Left ventricle myocardium inferior (tissue), 1 donor: ENCODE results near the gene LTB4R2. TPM values are rescaled to one million over a fixed set of nuclear protein-coding genes. Genes with fewer than 3 reads are reported as not detected.

ENCODE experiments used
- DNase-seq: peaks from one replicate; pipeline ENCODE4 v3.0.0-alpha.2; 2020
- H3K27ac ChIP-seq: fragments of 200-600 bp; replicated peaks from 2 replicates; pipeline ENCODE4 v1.8.0; 2021
- H3K27me3 ChIP-seq: fragments of 200-600 bp; 2 replicates; pipeline ENCODE4 v1.8.0; 2021; ENCODE audit warnings: low read depth
- H3K36me3 ChIP-seq: fragments of 200-600 bp; 2 replicates; pipeline ENCODE4 v1.8.0; 2021
- H3K4me1 ChIP-seq: fragments of 200-600 bp; 2 replicates; pipeline ENCODE4 v1.8.0; 2021
- H3K4me3 ChIP-seq: fragments of 200-600 bp; 2 replicates; pipeline ENCODE4 v1.8.0; 2021; ENCODE audit warnings: mild to moderate bottlenecking, moderate library complexity
- H3K9me3 ChIP-seq: fragments of 200-600 bp; replicated peaks from 2 replicates; pipeline ENCODE4 v1.8.0; 2021
- intact Hi-C: fragments of 100-400 bp; cut with micrococcal nuclease; formaldehyde crosslinking; loops from one replicate; pipeline ENCODE4 v1.11.0; 2022
- total RNA-seq: library from RNA; stranded (reverse); fragmentation: NEBNext Ultra II Directional; extraction: Animal tissue kit (Norgen Biotek cat#: 25700); gene quantifications from one replicate; pipeline ENCODE4 v1.2.1, GENCODE V29; 2021
- TF ChIP-seq, protein P1 (sequence below): fragments of 200-600 bp; IDR thresholded peaks from 2 replicates; pipeline ENCODE4 v1.8.0; 2021; ENCODE audit warnings: antibody characterized with exemption, mild to moderate bottlenecking, borderline replicate concordance
- donor health status: DM: no; HTN: yes; CAD: no; lungs with severe emphysema.

LTB4R2 gene
- total RNA-seq, 1 donor from 2014 or later: 0.71 TPM

DNA sequence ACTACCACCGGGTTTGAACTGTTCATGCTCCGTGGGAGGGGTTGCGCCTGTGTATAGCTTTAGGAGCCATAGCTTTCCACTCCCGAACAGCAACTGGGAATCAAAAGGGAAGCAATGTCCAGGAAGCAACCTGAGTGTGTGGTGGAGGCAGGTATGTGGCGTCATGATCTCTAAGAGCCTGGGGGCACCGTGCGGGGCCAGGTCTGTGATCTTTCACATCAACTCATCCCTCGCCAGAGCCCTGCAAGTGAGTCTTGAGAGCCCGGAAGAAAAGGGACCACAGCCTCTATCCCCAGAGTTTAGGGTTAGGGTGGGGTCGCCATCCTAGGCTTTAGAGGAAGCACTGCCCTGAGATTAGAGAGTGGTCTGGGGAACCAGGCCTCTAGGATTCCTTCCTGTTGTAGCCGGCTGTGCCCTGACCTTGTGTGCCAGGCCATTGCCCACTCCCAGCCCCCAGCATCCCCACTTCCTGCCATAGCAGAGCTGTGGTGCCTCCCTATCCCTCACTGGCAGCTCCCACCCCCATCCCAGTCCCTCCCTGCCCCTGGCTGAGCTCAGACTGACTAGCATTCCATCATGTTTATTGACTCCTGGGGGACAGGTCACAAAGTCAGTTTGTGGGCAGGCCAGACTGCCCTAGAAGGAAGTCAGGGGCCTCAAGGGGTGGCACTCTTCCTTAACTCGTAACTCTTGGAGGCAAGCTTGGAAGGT lies 25.7 kb downstream of the LTB4R2 start:
- no peak for DNase-seq
- intact Hi-C loops: no loop called here
- peaks cover 65% of the 10 kb centered on the region for H3K4me1 ChIP-seq

DNA sequence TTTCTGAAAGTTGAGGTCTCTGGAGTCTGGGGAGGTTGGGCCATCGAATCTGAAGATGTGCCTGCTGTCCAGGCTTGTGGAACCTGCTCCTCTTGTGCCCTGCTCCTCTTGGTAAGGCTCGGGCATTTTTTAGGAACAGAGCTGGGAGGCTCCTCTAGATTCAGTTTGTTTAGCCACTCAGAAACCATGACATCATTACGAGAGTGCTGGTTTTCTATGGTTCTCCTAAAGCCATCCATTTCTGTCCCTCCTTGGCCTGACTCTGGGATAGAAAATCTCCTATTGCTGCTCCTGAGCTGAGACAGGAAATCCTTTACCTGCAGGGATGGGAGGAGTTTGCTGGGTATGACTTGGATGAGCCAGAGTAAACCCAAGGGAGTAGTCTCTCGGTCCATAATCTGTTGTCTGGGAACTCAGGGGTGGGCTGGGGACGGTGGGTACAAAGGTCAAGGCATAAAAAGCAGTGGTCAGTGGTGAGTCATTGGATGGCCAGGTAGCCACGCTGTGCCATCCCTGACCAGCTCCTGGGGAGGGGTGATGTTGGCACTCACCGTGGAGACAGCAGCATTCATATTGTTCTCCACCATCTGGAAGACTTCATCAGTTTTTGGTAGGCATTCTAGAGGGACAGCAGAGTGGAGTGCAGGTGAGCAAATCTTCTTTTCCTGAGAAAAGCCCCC lies 27.3 kb downstream of the LTB4R2 start:
- Histone ChIP-seq H3K4me3 (no peak overlapping the region), H3K4me1 (peaks cover 58% of the 10 kb centered on the region), H3K27me3 (peaks cover 93% of the 10 kb centered on the region), H3K27ac (no peak overlapping the region), H3K9me3 (no peaks in the 10 kb centered on the region), H3K36me3 (no peaks in the 10 kb centered on the region)
- intact Hi-C loops: no loop called here
- DNase-seq: no peak
- TF ChIP-seq, protein P1, sequence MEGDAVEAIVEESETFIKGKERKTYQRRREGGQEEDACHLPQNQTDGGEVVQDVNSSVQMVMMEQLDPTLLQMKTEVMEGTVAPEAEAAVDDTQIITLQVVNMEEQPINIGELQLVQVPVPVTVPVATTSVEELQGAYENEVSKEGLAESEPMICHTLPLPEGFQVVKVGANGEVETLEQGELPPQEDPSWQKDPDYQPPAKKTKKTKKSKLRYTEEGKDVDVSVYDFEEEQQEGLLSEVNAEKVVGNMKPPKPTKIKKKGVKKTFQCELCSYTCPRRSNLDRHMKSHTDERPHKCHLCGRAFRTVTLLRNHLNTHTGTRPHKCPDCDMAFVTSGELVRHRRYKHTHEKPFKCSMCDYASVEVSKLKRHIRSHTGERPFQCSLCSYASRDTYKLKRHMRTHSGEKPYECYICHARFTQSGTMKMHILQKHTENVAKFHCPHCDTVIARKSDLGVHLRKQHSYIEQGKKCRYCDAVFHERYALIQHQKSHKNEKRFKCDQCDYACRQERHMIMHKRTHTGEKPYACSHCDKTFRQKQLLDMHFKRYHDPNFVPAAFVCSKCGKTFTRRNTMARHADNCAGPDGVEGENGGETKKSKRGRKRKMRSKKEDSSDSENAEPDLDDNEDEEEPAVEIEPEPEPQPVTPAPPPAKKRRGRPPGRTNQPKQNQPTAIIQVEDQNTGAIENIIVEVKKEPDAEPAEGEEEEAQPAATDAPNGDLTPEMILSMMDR: no peak

More for the DNA sequence above, 25.7 kb downstream of the LTB4R2 start:
- Histone ChIP-seq H3K4me3 (peak overlapping the region; percentile 78), H3K9me3 (no peaks in the 10 kb centered on the region), H3K36me3 (peaks cover 5% of the 10 kb centered on the region), H3K27ac (peak overlapping the region; percentile 95), H3K27me3 (peaks cover 81% of the 10 kb centered on the region)
- TF ChIP-seq, protein P1: no peak

DNA sequence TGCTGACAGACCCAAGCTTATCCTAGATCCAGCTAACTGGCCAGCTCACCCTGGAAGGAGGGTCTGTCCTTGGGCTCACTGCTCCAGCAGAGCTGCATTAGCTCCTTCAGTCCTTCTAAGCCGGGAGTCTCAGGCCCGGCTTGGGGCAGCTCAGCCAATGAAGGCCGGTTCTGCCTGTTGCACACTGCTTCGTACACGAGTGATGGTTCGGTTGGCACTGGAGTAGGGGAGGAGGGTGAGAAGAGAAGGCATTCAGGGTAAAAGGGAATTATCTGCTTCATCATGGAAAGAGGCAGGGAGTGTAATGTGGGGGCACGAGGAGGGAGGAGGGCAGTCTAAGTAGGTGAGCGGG lies 27.9 kb downstream of the LTB4R2 start:
- H3K36me3 ChIP-seq: no peaks in the 10 kb centered on the region
- H3K4me1 ChIP-seq: peaks cover 53% of the 10 kb centered on the region
- H3K4me3 ChIP-seq: no peak overlapping the region
- intact Hi-C loops: no loop called here
- H3K9me3 ChIP-seq: no peaks in the 10 kb centered on the region
- H3K27ac ChIP-seq: no peak overlapping the region
- no peak for DNase-seq
- peaks cover 88% of the 10 kb centered on the region for H3K27me3 ChIP-seq
- TF ChIP-seq, protein P1: no peak

DNA sequence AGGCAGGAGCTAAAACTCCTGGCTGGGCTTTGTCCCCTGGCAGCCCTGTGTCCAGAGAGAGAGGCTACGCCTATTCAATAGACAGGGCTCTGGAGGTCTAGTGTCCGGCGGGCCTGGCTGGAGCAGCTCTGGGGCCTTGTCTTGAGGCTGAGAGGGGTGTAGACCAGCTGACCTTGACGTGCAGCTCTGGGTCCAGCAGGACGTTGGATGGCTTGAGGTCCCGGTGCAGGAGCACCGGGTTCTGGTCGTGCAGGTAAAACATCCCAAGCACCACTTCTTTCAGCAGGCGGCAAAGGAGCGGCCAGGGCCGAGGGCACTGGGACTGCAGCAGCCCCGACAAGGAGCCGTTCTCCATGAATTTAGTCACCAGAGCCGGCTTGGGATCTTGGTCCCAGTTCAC lies 28.9 kb downstream of the LTB4R2 start:
- Histone ChIP-seq H3K27me3 (peaks cover 78% of the 10 kb centered on the region), H3K27ac (peak overlapping the region; percentile 70), H3K9me3 (no peaks in the 10 kb centered on the region), H3K36me3 (no peaks in the 10 kb centered on the region), H3K4me3 (peak overlapping the region; percentile 67), H3K4me1 (peaks cover 45% of the 10 kb centered on the region)
- TF ChIP-seq, protein P1: no peak
- no peak for DNase-seq
- intact Hi-C loops: no loop called here

DNA sequence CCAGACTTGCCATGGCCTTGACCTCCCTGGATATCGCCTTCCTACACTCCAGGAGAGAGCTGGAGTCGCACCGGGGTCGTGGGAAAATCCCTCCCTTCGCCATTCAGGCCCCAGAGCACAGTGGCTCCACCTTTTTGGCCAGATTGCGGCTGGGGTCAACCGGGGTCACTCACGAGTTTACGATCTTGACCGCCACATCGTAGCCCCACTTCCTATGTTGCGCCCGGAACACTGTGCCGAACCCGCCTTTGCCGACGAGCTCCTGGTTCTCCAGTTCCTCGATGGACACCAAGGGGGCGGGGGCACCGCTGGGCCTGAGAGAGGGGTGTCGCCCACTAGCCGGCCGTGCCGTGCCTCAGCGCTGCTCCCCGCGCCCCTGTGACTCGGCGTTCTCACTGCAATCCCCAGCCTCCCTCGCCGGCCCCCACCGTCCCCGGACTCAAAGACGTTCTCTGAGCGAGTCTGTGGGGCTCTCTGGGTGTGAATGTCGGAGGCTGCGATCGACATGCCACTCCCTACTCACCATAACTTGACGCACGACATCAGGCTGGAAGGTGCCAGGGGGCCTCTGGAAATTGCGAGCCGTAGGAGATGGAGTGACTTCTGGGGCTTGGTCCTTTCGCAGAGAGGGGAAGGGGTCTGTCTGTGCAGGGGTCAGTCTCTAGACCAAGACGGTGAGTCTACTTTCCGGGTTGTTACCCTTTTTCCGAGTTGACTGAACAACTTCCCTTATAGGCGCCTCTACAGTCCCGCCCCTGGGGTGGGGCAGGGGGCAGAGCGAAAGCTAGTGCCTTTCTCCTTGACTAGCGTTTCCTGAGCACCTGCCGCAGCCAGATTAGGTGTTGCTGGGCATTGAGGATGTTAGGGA lies 29.6 kb downstream of the LTB4R2 start, which contains the start of gene RIPK3:
Gene RIPK3 (minus strand): TSS at position 708 of the 868 bp plus-strand sequence. CDS start 165 bp downstream, at position 543.
- TF ChIP-seq, protein P1: no peak
- Histone ChIP-seq H3K4me3 (peak within 1 kb of the TSS; percentile 67), H3K27me3 (peaks cover 72% of the 10 kb centered on the region), H3K4me1 (peaks cover 40% of the 10 kb centered on the region), H3K36me3 (no peaks in the 10 kb centered on the region), H3K9me3 (no peaks in the 10 kb centered on the region), H3K27ac (peak within 1 kb of the TSS; percentile 70)
- intact Hi-C loops: no loop called here
- peak; percentile 47 for DNase-seq
